Naive thymus-derived CD4-positive, alpha-beta T cell (primary cell): ENCODE measurements around the gene KRT34. TPM values are rescaled to one million over a fixed set of nuclear protein-coding genes. Genes with fewer than 3 reads are reported as not detected.
A peak's percentile ranks its signal among the peaks of the same experiment; 100 is the strongest.
"Not testable (repeated sequence)": the region's sequence is repeated elsewhere in the genome, so short reads cannot be mapped to it uniquely, and the experiment has no call there.

ENCODE experiments used
- ATAC-seq: fragments of 150-1000 bp; cut with Tn5 transposase; 2 replicates; pipeline ENCODE4 v1.10.0; 2021; ENCODE audit warnings: mild to moderate bottlenecking, moderate library complexity
- CTCF ChIA-PET: fragments of 350-600 bp; sonication (Branson Sonifier 250); formaldehyde crosslinking; loops from one replicate; lab custom pipeline; 2021; ENCODE audit warnings: antibody characterized with exemption; lab: Charles Lee
- POLR2A ChIA-PET: fragments of 350-600 bp; sonication (Branson Sonifier 250); formaldehyde crosslinking; loops from one replicate; lab custom pipeline; 2021; ENCODE audit warnings: antibody characterized with exemption, inconsistent platforms; lab: Charles Lee
- DNase-seq, 9 donors: peaks; one replicate each; pipeline versions ENCODE4 v3.0.0 to v3.0.0-alpha.2; 2020 to 2022; ENCODE audit warnings: mixed read lengths in 1 of 9
- H3K27ac ChIP-seq: one replicate; pipeline ENCODE4 v1.7.0; 2013; ENCODE audit warnings: mild to moderate bottlenecking, low read depth, low read length, moderate library complexity
- H3K27me3 ChIP-seq, 2 donors: one replicate each; pipeline ENCODE4 v1.7.0; 2013; ENCODE audit warnings: low read length in 2 of 2, mild to moderate bottlenecking in 2 of 2, moderate library complexity in 2 of 2; ENCODE audit not compliant: control insufficient read depth in 2 of 2, insufficient read depth in 2 of 2
- H3K36me3 ChIP-seq, 3 experiments: 1 replicate in 2 of 3; 2 replicates in 1 of 3; pipeline ENCODE4 v1.7.0; 2013; ENCODE audit warnings: low read length in 3 of 3, mild to moderate bottlenecking in 3 of 3, moderate library complexity in 1 of 3; ENCODE audit not compliant: insufficient read depth in 3 of 3, control insufficient read depth in 2 of 3
- H3K4me1 ChIP-seq, 2 donors: one replicate each; pipeline ENCODE4 v1.7.0; 2013; ENCODE audit warnings: low read length in 2 of 2, mild to moderate bottlenecking in 2 of 2, moderate library complexity in 1 of 2; ENCODE audit not compliant: control insufficient read depth in 2 of 2, insufficient read depth in 2 of 2
- H3K4me3 ChIP-seq: 2 replicates; pipeline ENCODE4 v1.7.0; 2013; ENCODE audit warnings: mild to moderate bottlenecking, low read length
- H3K9me3 ChIP-seq, 3 experiments: 1 replicate in 2 of 3; 2 replicates in 1 of 3; pipeline ENCODE4 v1.7.0; 2013; ENCODE audit warnings: low read length in 3 of 3; ENCODE audit not compliant: control insufficient read depth in 2 of 3
- H3K27ac Mint-ChIP-seq, 9 donors: one replicate each; pipeline ENCODE4 v1.8.0; 2020 to 2022; ENCODE audit warnings: mixed read lengths in 9 of 9, mild to moderate bottlenecking in 8 of 9, moderate library complexity in 5 of 9, inconsistent platforms in 2 of 9
- H3K27me3 Mint-ChIP-seq, 5 donors: one replicate each; pipeline ENCODE4 v1.8.0; 2021 to 2022; ENCODE audit warnings: mixed read lengths in 5 of 5, mild to moderate bottlenecking in 1 of 5
- H3K36me3 Mint-ChIP-seq, 5 donors: one replicate each; pipeline ENCODE4 v1.8.0; 2020 to 2022; ENCODE audit warnings: mixed read lengths in 5 of 5, mild to moderate bottlenecking in 3 of 5, inconsistent platforms in 1 of 5
- H3K4me1 Mint-ChIP-seq, 7 donors: one replicate each; pipeline ENCODE4 v1.8.0; 2020 to 2022; ENCODE audit warnings: mixed read lengths in 7 of 7, mild to moderate bottlenecking in 3 of 7, inconsistent platforms in 1 of 7
- H3K4me3 Mint-ChIP-seq, 10 donors: one replicate each; pipeline ENCODE4 v1.8.0; 2020 to 2022; ENCODE audit warnings: mild to moderate bottlenecking in 10 of 10, mixed read lengths in 10 of 10, moderate library complexity in 6 of 10, inconsistent platforms in 2 of 10
- H3K9me3 Mint-ChIP-seq, 11 donors: one replicate each; pipeline ENCODE4 v1.8.0; 2020 to 2022; ENCODE audit warnings: mixed read lengths in 11 of 11, mild to moderate bottlenecking in 4 of 11, inconsistent platforms in 1 of 11, moderate library complexity in 1 of 11
- intact Hi-C, 2 donors: fragments of 100-400 bp; cut with micrococcal nuclease; formaldehyde crosslinking; loops; one replicate each; pipeline ENCODE4 v1.15.1; 2023
- polyA plus RNA-seq, 2 donors: library from polyadenylated mRNA; unstranded; fragments of 300-500 nt; fragmentation: Illumina TruSeq; gene quantifications; one replicate each; pipeline ENCODE4 v1.2.3, GENCODE V29; 2021
- total RNA-seq, 6 experiments: library from RNA in 5 of 6; stranded (reverse) in 5 of 6; gene quantifications; 1 replicate in 5 of 6; 2 replicates in 1 of 6; pipeline ENCODE4 v1.2.3 and lab custom pipeline; 2021 to 2026

Gene KRT34
- total and polyA plus RNA-seq, 7 experiments from 2014 or later, result not detected

GRCh38 chr17:41396996-41397660, 15.0 kb upstream of the KRT34 start, which contains the start of gene KRT31:
Gene KRT31 (minus strand): TSS chr17:41397608. CDS start chr17:41397539, 69 bp downstream.
- peaks cover 0 to 6% (median under 1%) of the 10 kb centered on the region in 5 donors for H3K27me3 Mint-ChIP-seq
- no peaks in the 10 kb centered on the region for H3K36me3 ChIP-seq
- ChIA-PET POLR2A (interaction anchor here (0.6 kb wide), 1 partner anchor 161 kb away, joined by 7 read pairs; no protein-coding TSS in a partner anchor), CTCF (interaction anchor here (0.7 kb wide), 1 partner anchor 401 kb away, joined by 3 read pairs; no protein-coding TSS in a partner anchor)
- peaks cover 0 to 18% (median 5%) of the 10 kb centered on the region in 7 donors for H3K4me1 Mint-ChIP-seq
- no peaks in the 10 kb centered on the region for H3K4me1 ChIP-seq
- DNase-seq, result no peak
- H3K4me3 Mint-ChIP-seq, result no peak within 1 kb of the TSS
- peaks cover 0 to 4% (median 0%) of the 10 kb centered on the region in 5 donors for H3K36me3 Mint-ChIP-seq
- peaks cover 0 to 1% (median 0%) of the 10 kb centered on the region in 11 donors for H3K9me3 Mint-ChIP-seq
- intact Hi-C loops, result no loop called here
- no peak within 1 kb of the TSS for H3K27ac ChIP-seq
- no peaks in the 10 kb centered on the region for H3K9me3 ChIP-seq
- H3K27ac Mint-ChIP-seq, result peak within 1 kb of the TSS in 2 of 9 donors; percentile 44 to 63
- no peak within 1 kb of the TSS for H3K4me3 ChIP-seq
- no peaks in the 10 kb centered on the region for H3K27me3 ChIP-seq
- ATAC-seq, result no peak

- CTCF ChIA-PET, result interaction anchor here (0.7 kb wide), 1 partner anchor 253 kb away, joined by 8 read pairs; no protein-coding TSS in a partner anchor
- H3K9me3 Mint-ChIP-seq, result peaks cover 0 to 2% (median 0%) of the 10 kb centered on the region in 11 donors
- no peak overlapping the region for H3K4me3 Mint-ChIP-seq
- peaks cover 2 to 16% (median 5%) of the 10 kb centered on the region in 7 donors for H3K4me1 Mint-ChIP-seq
- Histone ChIP-seq H3K4me1 (no peaks in the 10 kb centered on the region), H3K9me3 (no peaks in the 10 kb centered on the region), H3K27ac (no peak overlapping the region), H3K27me3 (no peaks in the 10 kb centered on the region), H3K36me3 (no peaks in the 10 kb centered on the region), H3K4me3 (no peak overlapping the region)
- intact Hi-C loops, result no loop called here
- H3K27ac Mint-ChIP-seq, result peak overlapping the region in 1 of 9 donors; percentile 44
- POLR2A ChIA-PET, result no interaction called here
- peaks cover 0 to 4% (median 0%) of the 10 kb centered on the region in 5 donors for H3K36me3 Mint-ChIP-seq
- peaks cover 0 to 9% (median 4%) of the 10 kb centered on the region in 5 donors for H3K27me3 Mint-ChIP-seq
- no peak for DNase-seq
- ATAC-seq, result no peak
Observed at GRCh38 chr17:41396340-41396739, 14.2 kb upstream of the KRT34 start.

- DNase-seq (no peak), ATAC-seq (no peak)
- no peak overlapping the region for H3K4me3 ChIP-seq
- CTCF ChIA-PET, result no interaction called here
- H3K9me3 Mint-ChIP-seq, result peaks cover 0 to 1% (median 0%) of the 10 kb centered on the region in 11 donors
- no peaks in the 10 kb centered on the region for H3K36me3 ChIP-seq
- H3K27ac ChIP-seq, result no peak overlapping the region
- H3K27me3 Mint-ChIP-seq, result peaks cover 0 to 8% (median 1%) of the 10 kb centered on the region in 5 donors
- H3K36me3 Mint-ChIP-seq, result peaks cover 0 to 4% (median 0%) of the 10 kb centered on the region in 5 donors
- H3K4me1 Mint-ChIP-seq, result peaks cover 0 to 16% (median 5%) of the 10 kb centered on the region in 7 donors
- H3K4me3 Mint-ChIP-seq, result no peak overlapping the region
- no peaks in the 10 kb centered on the region for H3K9me3 ChIP-seq
- POLR2A ChIA-PET, result no interaction called here
- no peaks in the 10 kb centered on the region for H3K27me3 ChIP-seq
- no peaks in the 10 kb centered on the region for H3K4me1 ChIP-seq
- no peak overlapping the region for H3K27ac Mint-ChIP-seq
- intact Hi-C loops, result no loop called here
Observed at GRCh38 chr17:41395611-41396010, 13.5 kb upstream of the KRT34 start.

- POLR2A ChIA-PET, H3K9me3 ChIP-seq, H3K4me3 ChIP-seq, DNase-seq, H3K4me1 ChIP-seq, H3K36me3 ChIP-seq, CTCF ChIA-PET, H3K4me3 Mint-ChIP-seq, H3K27ac ChIP-seq, H3K27ac Mint-ChIP-seq, H3K36me3 Mint-ChIP-seq, intact Hi-C loops, ATAC-seq, H3K9me3 Mint-ChIP-seq, H3K27me3 ChIP-seq: not testable (repeated sequence)
- Mint-ChIP-seq H3K27me3 (peaks cover 0 to 12% (median 4%) of the 10 kb centered on the region in 5 donors), H3K4me1 (peaks cover 0 to 16% (median 5%) of the 10 kb centered on the region in 7 donors)
Observed at GRCh38 chr17:41395044-41395443, 12.9 kb upstream of the KRT34 start.

- Mint-ChIP-seq H3K4me1 (peaks cover 0 to 13% (median 5%) of the 10 kb centered on the region in 7 donors), H3K27ac (no peak overlapping the region), H3K9me3 (peaks cover 0 to 1% (median 0%) of the 10 kb centered on the region in 11 donors), H3K36me3 (peaks cover 0 to 3% (median 0%) of the 10 kb centered on the region in 5 donors), H3K4me3 (no peak overlapping the region), H3K27me3 (peaks cover 0 to 12% (median 4%) of the 10 kb centered on the region in 5 donors)
- ChIA-PET CTCF (no interaction called here), POLR2A (no interaction called here)
- no peaks in the 10 kb centered on the region for H3K36me3 ChIP-seq
- no peak overlapping the region for H3K4me3 ChIP-seq
- H3K9me3 ChIP-seq, result no peaks in the 10 kb centered on the region
- H3K4me1 ChIP-seq, result no peaks in the 10 kb centered on the region
- no peaks in the 10 kb centered on the region for H3K27me3 ChIP-seq
- no peak for ATAC-seq
- intact Hi-C loops, result no loop called here
- H3K27ac ChIP-seq, result no peak overlapping the region
- DNase-seq, result no peak
Observed at GRCh38 chr17:41394254-41394996, 12.3 kb upstream of the KRT34 start.

- intact Hi-C loops, result no loop called here
- Histone ChIP-seq H3K4me1 (no peaks in the 10 kb centered on the region), H3K9me3 (no peaks in the 10 kb centered on the region), H3K27me3 (no peaks in the 10 kb centered on the region), H3K4me3 (no peak overlapping the region), H3K36me3 (no peaks in the 10 kb centered on the region), H3K27ac (no peak overlapping the region)
- Mint-ChIP-seq H3K4me3 (no peak overlapping the region), H3K27ac (no peak overlapping the region), H3K27me3 (peaks cover 0 to 13% (median 5%) of the 10 kb centered on the region in 5 donors), H3K4me1 (peaks cover 0 to 10% (median 5%) of the 10 kb centered on the region in 7 donors), H3K9me3 (peaks cover 0 to 5% (median 0%) of the 10 kb centered on the region in 11 donors), H3K36me3 (peaks cover 0 to 3% (median 0%) of the 10 kb centered on the region in 5 donors)
- ATAC-seq (no peak), DNase-seq (no peak)
- POLR2A ChIA-PET, result no interaction called here
- CTCF ChIA-PET, result no interaction called here
Observed at GRCh38 chr17:41393826-41394225, 11.7 kb upstream of the KRT34 start.
